ENCODE results near the gene ADD1.
"Not testable (repeated sequence)": the region's sequence is repeated elsewhere in the genome, so short reads cannot be mapped to it uniquely, and the experiment has no call there.

ADD1 gene

GRCh38 chr4:2934077-2934812 lies 90.6 kb downstream of the ADD1 start:
- peak; percentile 69 for DNase-seq (ENCODE audit: low read depth)

- DNase-seq (ENCODE audit: low read depth) = peak; percentile 87
Measured at GRCh38 chr4:2934813-2935761, 91.4 kb downstream of the ADD1 start.

- DNase-seq (ENCODE audit: low read depth) = peak; percentile 86
Measured at GRCh38 chr4:2935762-2936743, 92.4 kb downstream of the ADD1 start.

- DNase-seq (ENCODE audit: low read depth) = peak; percentile 85
Measured at GRCh38 chr4:2936773-2937145, 93.1 kb downstream of the ADD1 start.

- DNase-seq (ENCODE audit: low read depth) = peak; percentile 65
Measured at GRCh38 chr4:2937146-2937857, 93.7 kb downstream of the ADD1 start.

GRCh38 chr4:2937986-2938385 lies 94.3 kb downstream of the ADD1 start:
- no peak for DNase-seq (ENCODE audit: low read depth)

GRCh38 chr4:2938411-2938810 lies 94.8 kb downstream of the ADD1 start:
- DNase-seq (ENCODE audit: low read depth) = not testable (repeated sequence)

- DNase-seq (ENCODE audit: low read depth) = no peak
Measured at GRCh38 chr4:2938906-2939305, 95.3 kb downstream of the ADD1 start.

GRCh38 chr4:2939383-2940243 lies 96.0 kb downstream of the ADD1 start:
- no peak for DNase-seq (ENCODE audit: low read depth)

GRCh38 chr4:2940267-2941137 lies 96.9 kb downstream of the ADD1 start:
- DNase-seq (ENCODE audit: low read depth) = no peak

GRCh38 chr4:2941138-2942036 lies 97.7 kb downstream of the ADD1 start:
- DNase-seq (ENCODE audit: low read depth) = no peak

GRCh38 chr4:2942037-2942531 lies 98.4 kb downstream of the ADD1 start:
- DNase-seq (ENCODE audit: low read depth) = no peak

GRCh38 chr4:2942532-2943363 lies 99.1 kb downstream of the ADD1 start:
- DNase-seq (ENCODE audit: low read depth) = no peak

GRCh38 chr4:2943364-2944090 lies 99.9 kb downstream of the ADD1 start:
- DNase-seq (ENCODE audit: low read depth) = no peak

GRCh38 chr4:2944091-2944482 lies 100.4 kb downstream of the ADD1 start:
- DNase-seq (ENCODE audit: low read depth) = no peak
